ENCODE results near the gene RRM2.
"Not testable (repeated sequence)": the region's sequence is repeated elsewhere in the genome, so short reads cannot be mapped to it uniquely, and the experiment has no call there.

The RRM2 gene

DNA sequence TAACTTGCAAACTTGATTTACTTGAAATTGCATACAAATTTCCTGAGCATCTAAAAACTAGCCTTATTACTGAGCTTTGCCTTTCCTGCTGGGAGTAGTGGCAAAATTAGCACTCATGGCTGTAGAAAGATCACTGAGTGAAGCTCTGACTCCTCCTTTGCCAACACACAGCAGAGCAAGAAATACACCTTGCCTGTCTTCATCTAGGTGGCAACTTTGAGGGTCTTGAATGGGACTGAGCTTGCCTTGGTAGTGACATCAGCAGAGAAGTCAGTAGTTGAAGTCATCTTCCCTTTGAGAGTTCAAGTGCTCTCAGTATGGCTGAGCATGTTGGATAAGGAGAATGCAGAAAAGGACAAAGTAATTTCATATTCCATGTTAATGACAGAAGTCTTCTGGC lies 5.9 kb downstream of the RRM2 start:
- no peak overlapping the region for H3K27ac ChIP-seq
- no peak for DNase-seq (ENCODE audit: low read depth, low spot score)

- no peak for DNase-seq (ENCODE audit: low read depth, low spot score)
- H3K27ac ChIP-seq: no peak overlapping the region
Observed at GRCh38 chr2:10129490-10129889, 7.0 kb downstream of the RRM2 start.

GRCh38 chr2:10132043-10132575 lies 9.6 kb downstream of the RRM2 start:
- DNase-seq (ENCODE audit: low read depth, low spot score): no peak
- H3K27ac ChIP-seq: no peak overlapping the region

GRCh38 chr2:10132596-10132995 lies 10.1 kb downstream of the RRM2 start:
- no peak for DNase-seq (ENCODE audit: low read depth, low spot score)
- H3K27ac ChIP-seq: no peak overlapping the region

DNA sequence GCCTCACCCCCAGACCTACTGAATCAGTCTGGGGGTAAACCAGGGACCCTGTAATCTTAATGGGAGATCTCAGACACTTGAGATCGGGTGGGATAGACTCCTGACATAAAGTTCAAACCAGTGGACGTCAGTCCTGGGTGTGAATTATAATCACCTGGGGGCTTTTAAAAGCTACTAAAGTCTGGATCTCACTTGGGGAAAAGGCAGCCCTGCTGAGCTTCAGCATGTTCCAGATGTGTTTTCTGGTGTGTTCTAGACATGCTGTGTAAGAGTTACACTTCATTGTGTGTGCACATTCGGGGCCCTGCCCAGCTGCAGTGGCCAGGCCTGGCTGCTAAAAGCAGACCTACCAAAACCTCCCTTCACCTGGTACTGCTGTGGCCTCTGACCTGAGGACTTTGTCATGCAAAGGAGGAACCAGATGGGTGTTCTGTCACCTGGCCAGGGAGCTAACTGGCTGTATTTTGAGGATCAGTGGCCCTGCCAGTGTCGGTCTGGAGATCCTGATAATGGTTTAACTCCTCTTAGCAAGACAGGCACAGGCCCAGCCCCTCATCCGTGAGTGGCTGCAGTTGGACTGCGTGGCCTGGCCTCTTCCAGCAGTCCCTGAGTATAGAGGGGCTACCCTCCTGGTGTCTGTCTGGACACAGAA lies 10.6 kb downstream of the RRM2 start:
- no peak for DNase-seq (ENCODE audit: low read depth, low spot score)
- H3K27ac ChIP-seq: no peak overlapping the region

DNA sequence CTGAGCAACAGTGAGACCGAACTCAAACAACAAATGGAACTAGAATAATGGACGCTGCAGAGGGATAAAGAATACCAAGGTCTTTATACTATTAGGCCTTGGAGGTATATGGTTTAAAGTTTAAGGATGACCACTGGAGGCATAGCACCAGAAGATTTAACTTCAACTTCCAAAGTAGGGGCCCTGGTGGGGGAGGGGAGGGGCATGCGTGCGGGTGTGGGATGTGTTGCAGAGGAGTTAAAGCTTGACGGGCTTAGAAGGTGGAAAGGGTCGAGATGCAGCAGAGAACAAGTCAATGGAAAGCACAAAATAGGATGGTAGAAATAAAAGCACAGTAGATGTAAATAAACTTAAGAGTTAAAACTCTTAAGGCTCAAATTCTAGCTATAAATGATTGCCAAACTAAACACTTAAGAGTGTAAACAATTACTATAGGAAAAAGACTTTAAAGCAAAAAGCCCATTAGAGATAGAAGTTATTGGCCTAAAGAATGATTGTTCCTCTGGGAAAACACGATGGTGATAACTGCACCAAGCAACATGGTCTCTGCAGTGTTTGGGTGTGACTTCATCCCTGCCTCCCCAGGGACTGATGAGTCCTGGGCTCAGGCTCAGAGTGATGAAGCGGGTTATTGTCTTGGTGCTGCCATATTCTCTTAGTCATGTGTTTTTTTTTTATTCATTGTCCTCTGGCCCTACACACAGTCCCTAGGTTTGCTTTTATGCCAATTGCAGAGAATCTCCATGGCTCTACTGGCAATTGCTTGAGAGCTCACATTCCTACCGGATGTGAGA lies 13.0 kb downstream of the RRM2 start:
- H3K27ac ChIP-seq: no peak overlapping the region
- DNase-seq (ENCODE audit: low read depth, low spot score): no peak

- no peak for DNase-seq (ENCODE audit: low read depth, low spot score)
- H3K27ac ChIP-seq: no peak overlapping the region
Observed at GRCh38 chr2:10136101-10136934, 13.8 kb downstream of the RRM2 start.

GRCh38 chr2:10137053-10137843 lies 14.7 kb downstream of the RRM2 start:
- peak overlapping the region; percentile 47 for H3K27ac ChIP-seq
- DNase-seq (ENCODE audit: low read depth, low spot score): no peak

- no peak for DNase-seq (ENCODE audit: low read depth, low spot score)
- H3K27ac ChIP-seq: no peak overlapping the region
Observed at GRCh38 chr2:10139536-10139935, 17.0 kb downstream of the RRM2 start.

GRCh38 chr2:10140841-10141610 lies 18.5 kb downstream of the RRM2 start:
- no peak overlapping the region for H3K27ac ChIP-seq
- DNase-seq (ENCODE audit: low read depth, low spot score): no peak

DNA sequence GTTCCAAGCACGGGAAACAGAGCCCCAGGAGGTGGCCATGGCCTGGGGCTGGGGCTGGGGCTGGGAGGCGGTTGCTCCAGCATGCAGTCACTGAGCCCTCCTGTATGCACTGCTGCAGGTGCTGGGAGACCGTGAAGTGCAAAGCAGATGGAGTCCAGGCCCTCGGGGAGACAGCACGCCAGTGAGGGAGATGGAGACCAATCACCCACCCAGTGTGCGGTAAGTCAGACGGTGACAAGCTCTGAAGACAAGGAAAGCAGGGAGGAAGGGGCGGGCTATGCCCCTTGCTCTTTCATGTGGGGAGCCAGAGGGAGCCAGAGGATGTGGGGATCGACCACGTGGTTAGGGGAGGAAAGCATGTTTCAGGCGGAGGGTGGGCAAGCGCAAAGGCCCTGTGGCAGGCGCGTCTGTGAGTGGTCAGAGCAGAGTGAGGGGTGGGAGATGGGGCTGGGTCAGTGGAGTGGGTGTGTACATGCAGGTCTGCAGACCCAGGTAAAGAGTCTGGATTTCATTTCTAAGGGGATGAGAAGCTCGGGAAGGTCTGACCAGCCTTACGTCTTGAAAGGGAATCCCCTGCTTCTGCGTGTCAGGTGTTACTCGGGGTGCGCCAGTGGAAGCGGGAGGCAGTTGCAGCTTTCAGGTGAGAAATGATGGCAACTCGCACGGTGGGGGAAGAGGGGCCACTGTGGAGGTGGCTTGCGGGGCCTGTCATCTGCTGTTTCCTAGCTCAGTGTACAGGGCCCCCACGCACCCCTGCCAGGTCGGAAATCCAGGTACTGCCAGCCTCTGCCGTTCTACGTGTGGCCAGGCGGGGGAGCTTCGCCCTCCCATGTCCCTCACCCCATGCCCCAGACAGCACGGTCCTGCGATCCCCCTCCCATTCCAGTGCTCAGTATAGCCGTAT lies 19.4 kb downstream of the RRM2 start:
- H3K27ac ChIP-seq: no peak overlapping the region
- no peak for DNase-seq (ENCODE audit: low read depth, low spot score)

DNA sequence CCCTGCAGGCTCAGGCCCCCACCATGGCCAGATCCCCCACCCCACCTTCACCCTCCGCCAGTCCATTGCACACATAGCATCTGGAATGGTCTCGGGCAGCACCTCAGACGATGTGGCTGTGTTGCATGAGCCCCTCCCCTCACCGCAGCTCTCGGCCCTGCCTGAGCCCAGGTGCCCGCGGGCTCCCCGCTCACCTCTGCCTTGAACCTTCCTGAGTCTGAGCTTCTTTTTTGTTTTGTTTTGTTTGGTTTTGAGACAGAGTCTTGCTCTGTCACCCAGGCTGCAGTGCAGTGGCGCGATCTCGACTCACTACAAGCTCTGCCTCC lies 20.1 kb downstream of the RRM2 start:
- H3K27ac ChIP-seq: no peak overlapping the region
- DNase-seq (ENCODE audit: low read depth, low spot score): no peak

GRCh38 chr2:10144771-10145518 lies 22.4 kb downstream of the RRM2 start:
- no peak for DNase-seq (ENCODE audit: low read depth, low spot score)
- no peak overlapping the region for H3K27ac ChIP-seq

GRCh38 chr2:10145519-10146357 lies 23.2 kb downstream of the RRM2 start:
- no peak overlapping the region for H3K27ac ChIP-seq
- no peak for DNase-seq (ENCODE audit: low read depth, low spot score)

DNA sequence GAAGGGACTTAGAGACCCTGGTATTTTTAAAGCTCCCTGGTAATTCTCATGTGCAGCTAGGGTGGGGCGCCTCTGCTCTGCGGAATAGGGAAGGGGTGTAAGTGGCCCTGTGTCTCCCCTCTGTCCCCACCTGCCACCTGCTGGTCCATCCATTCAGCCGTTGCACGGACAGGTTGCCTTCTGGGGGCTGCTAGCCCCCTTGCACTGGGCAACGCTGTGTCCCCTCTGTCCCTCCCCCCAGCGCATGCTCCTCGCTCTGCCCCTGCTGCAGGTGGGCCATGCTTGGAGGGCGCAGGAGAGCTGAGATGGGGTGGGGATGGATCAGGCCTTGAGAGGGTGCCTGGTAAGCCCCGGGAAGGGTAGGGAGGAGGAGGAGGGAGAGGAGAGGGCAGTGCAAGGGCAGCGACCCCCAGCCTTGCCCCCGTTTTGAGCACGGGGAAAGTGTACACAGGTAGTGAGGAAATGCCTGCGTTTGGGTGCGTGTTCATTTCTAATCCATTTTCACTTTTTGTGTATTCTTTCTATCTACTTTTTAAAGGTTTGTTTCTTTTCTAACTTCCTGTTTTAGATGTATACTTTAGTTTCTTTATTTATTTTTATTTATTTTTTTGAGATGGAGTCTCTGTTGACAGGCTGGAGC lies 23.9 kb downstream of the RRM2 start:
- DNase-seq (ENCODE audit: low read depth, low spot score): no peak
- no peak overlapping the region for H3K27ac ChIP-seq

DNA sequence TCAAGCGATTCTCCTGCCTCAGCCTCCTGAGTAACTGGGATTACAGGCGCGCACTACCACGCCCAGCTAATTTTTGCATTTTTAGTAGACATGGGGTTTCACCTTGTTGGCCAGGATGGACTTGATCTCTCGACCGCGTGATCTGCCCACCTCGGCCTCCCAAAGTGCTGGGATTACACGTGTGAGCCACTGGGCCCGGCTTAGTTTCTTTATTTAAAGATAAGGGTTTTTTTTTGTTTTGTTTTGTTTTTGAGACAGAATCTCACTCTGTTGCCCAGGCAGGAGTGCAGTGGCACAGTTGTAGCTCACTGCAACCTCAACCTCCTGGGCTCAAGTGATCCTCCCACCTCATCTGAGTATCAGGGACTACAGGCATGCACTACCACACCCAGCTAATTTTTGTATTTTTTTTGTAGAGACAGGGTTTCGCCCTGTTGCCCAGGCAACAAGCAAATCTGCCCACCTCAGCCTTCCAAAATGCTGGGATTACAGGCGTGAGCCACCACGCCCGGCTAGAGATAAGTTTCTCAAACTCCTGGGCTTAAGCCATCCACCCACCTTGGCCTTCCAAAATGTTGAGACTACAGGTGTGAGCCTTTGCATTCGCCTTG lies 24.6 kb downstream of the RRM2 start:
- H3K27ac ChIP-seq; DNase-seq (ENCODE audit: low read depth, low spot score): not testable (repeated sequence)
